K562 (cell line): ENCODE results near the gene FBLN2. TPM values are rescaled to one million over a fixed set of nuclear protein-coding genes. Genes with fewer than 3 reads are reported as not detected.

ENCODE experiments used
- ATAC-seq: fragments of 200-7000 bp; cut with Tn5 transposase; 3 replicates; pipeline ENCODE4 v1.9.1; 2020; ENCODE audit warnings: moderate library complexity
- BruUV-seq: library from RNA; stranded (reverse); fragments of 400-500 nt; replicated peaks from 2 replicates; lab custom pipeline; 2021; lab: Mats Ljungman, UMichigan
- CTCF ChIA-PET: fragments of 300-600 bp; formaldehyde crosslinking; extraction: SDS; loops from one replicate; lab custom pipeline; 2021; ENCODE audit warnings: low intra/inter-chr PET ratio; lab: Yijun Ruan, JAX
- POLR2A ChIA-PET: fragments of 300-600, 350-650 bp; sonication (Branson Sonifier 250); formaldehyde crosslinking; extraction: SDS; loops from one replicate; lab custom pipeline; 2021; ENCODE audit warnings: antibody characterized with exemption, inconsistent platforms; lab: Yijun Ruan, JAX
- DNase-seq, 4 experiments: peaks; one replicate each; pipeline versions ENCODE4 v3.0.0 to v3.0.0-alpha.2; 2011 to 2018; ENCODE audit warnings: low spot score in 3 of 4, mixed read lengths in 3 of 4; ENCODE audit errors: extremely low read depth in 1 of 4
- FAIRE-seq: peaks from 2 replicates; lab custom pipeline; 2011; peaks lifted over from hg19 to GRCh38; lab: Jason Lieb, UNC
- H2AFZ ChIP-seq: 2 replicates; pipeline ENCODE4 v1.6.0; 2011; ENCODE audit warnings: low read depth, low read length, control low read depth, inconsistent platforms
- H3K27ac ChIP-seq: fragments of 200-600 bp; 3 replicates; pipeline ENCODE4 v1.8.0; 2011; ENCODE audit warnings: low read depth, mild to moderate bottlenecking, control low read depth, inconsistent platforms, low read length, moderate library complexity, mixed read lengths; ENCODE audit errors: extremely low read depth
- H3K27me3 ChIP-seq, 2 experiments: fragments of 300-600 bp in 1 of 2; 2 replicates in 1 of 2; 3 replicates in 1 of 2; pipeline versions ENCODE4 v1.6.0 to v1.8.0; 2011; ENCODE audit warnings: inconsistent platforms in 2 of 2, low read length in 2 of 2, mild to moderate bottlenecking in 1 of 2, mixed read lengths in 1 of 2, moderate library complexity in 1 of 2; ENCODE audit not compliant: control insufficient read depth in 2 of 2, insufficient read depth in 2 of 2
- H3K36me3 ChIP-seq: fragments of 300-600 bp; 3 replicates; pipeline ENCODE4 v1.8.0; 2011; ENCODE audit warnings: mild to moderate bottlenecking, low read length, inconsistent platforms; ENCODE audit not compliant: control insufficient read depth, insufficient read depth
- H3K4me1 ChIP-seq, 2 experiments: fragments of 200-600 bp in 1 of 2; replicated peaks in 1 of 2; 2 replicates in 1 of 2; 3 replicates in 1 of 2; pipeline versions ENCODE4 v1.5.1 to v1.8.0; 2011; ENCODE audit warnings: inconsistent platforms in 2 of 2, low read length in 2 of 2, mild to moderate bottlenecking in 1 of 2, mixed read lengths in 1 of 2, moderate library complexity in 1 of 2; ENCODE audit not compliant: control insufficient read depth in 2 of 2, insufficient read depth in 2 of 2
- H3K4me2 ChIP-seq: 2 replicates; pipeline ENCODE4 v1.6.1; 2011; ENCODE audit warnings: low read length, control low read depth, inconsistent platforms, mixed read lengths; ENCODE audit not compliant: insufficient read depth
- H3K4me3 ChIP-seq: fragments of 200-600 bp; sonication (generic), shearing (Covaris generic); 2 replicates; pipeline ENCODE4 v1.5.1; 2016; ENCODE audit warnings: control low read depth, inconsistent platforms
- H3K79me2 ChIP-seq: fragments of 200-600 bp; 3 replicates; pipeline ENCODE4 v1.8.0; 2011; ENCODE audit warnings: low read length, inconsistent platforms; ENCODE audit not compliant: control insufficient read depth, insufficient read depth
- H3K9ac ChIP-seq, 2 experiments: 2 replicates each; pipeline versions ENCODE4 v1.6.0 to v1.6.1; 2011; ENCODE audit warnings: low read depth in 2 of 2, low read length in 2 of 2, control low read depth in 1 of 2, inconsistent platforms in 1 of 2, mild to moderate bottlenecking in 1 of 2, mixed read lengths in 1 of 2; ENCODE audit not compliant: insufficient read depth in 1 of 2
- H3K9me1 ChIP-seq: one replicate; pipeline ENCODE4 v1.6.0; 2011; ENCODE audit warnings: inconsistent platforms, mild to moderate bottlenecking, low read length, moderate library complexity; ENCODE audit not compliant: control insufficient read depth, insufficient read depth
- H3K9me3 ChIP-seq: replicated peaks from 2 replicates; pipeline ENCODE4 v1.5.1; 2011; ENCODE audit warnings: low read depth, low read length, inconsistent platforms; ENCODE audit not compliant: control insufficient read depth, insufficient read depth
- H4K20me1 ChIP-seq: replicated peaks from 2 replicates; pipeline ENCODE4 v1.6.1; 2011; ENCODE audit warnings: low read length, inconsistent platforms, mixed read lengths; ENCODE audit not compliant: control insufficient read depth, insufficient read depth
- JUNB ChIP-seq: fragments of 450-650 bp; formaldehyde crosslinking; conservative IDR thresholded peaks from 2 replicates; pipeline ENCODE4 v1.4.0; 2020; ENCODE audit warnings: mild to moderate bottlenecking
- KDM1A ChIP-seq, 2 experiments: fragments of 450-650 bp; IDR thresholded peaks; 2 replicates each; pipeline ENCODE4 v1.6.1; 2016; ENCODE audit warnings: mild to moderate bottlenecking in 2 of 2
- KDM5B ChIP-seq: fragments of 200-600 bp; sonication (generic); IDR thresholded peaks from 2 replicates; pipeline ENCODE4 v1.6.1; 2012; ENCODE audit warnings: low read depth, mild to moderate bottlenecking, moderate library complexity, low read length, control low read depth, inconsistent platforms; ENCODE audit not compliant: insufficient replicate concordance
- MCM2 ChIP-seq: fragments of 450-650 bp; IDR thresholded peaks from 2 replicates; pipeline ENCODE4 v1.6.1; 2017; ENCODE audit warnings: low read depth, mild to moderate bottlenecking
- MEF2D ChIP-seq: conservative IDR thresholded peaks from 2 replicates; pipeline ENCODE4 v1.6.1; 2016; ENCODE audit warnings: low read depth, missing genetic modification characterization, missing compliant biosample characterization
- POLR3A ChIP-seq: IDR thresholded peaks from 2 replicates; pipeline ENCODE4 v1.6.1; 2011; ENCODE audit warnings: borderline replicate concordance, mild to moderate bottlenecking, moderate library complexity; ENCODE audit not compliant: insufficient read length, insufficient read depth; ENCODE audit errors: extremely low read depth
- RUNX1 ChIP-seq: sonication (generic); IDR thresholded peaks from 2 replicates; pipeline ENCODE4 v1.6.1; 2016; ENCODE audit warnings: antibody characterized with exemption, low read depth
- SMAD3 ChIP-seq: fragments of 450-650 bp; formaldehyde crosslinking; conservative IDR thresholded peaks from 2 replicates; pipeline ENCODE4 v1.4.0; 2020; ENCODE audit warnings: mild to moderate bottlenecking
- SRF ChIP-seq, 2 experiments: fragments of 250-450, 450-650 bp in 1 of 2; sonication (Bioruptor Pico) in 1 of 2; sonication (generic) in 1 of 2; formaldehyde crosslinking; IDR thresholded peaks; 2 replicates each; pipeline versions ENCODE4 v1.5.0 to v1.5.1; 2020 to 2022; ENCODE audit warnings: mild to moderate bottlenecking in 1 of 2, missing genetic modification reagents in 1 of 2
- ZBTB8A ChIP-seq: fragments of 450-650 bp; IDR thresholded peaks from 2 replicates; pipeline ENCODE4 v1.6.1; 2018; ENCODE audit warnings: mild to moderate bottlenecking, moderate library complexity; ENCODE audit not compliant: partially characterized antibody
- ZNF263 ChIP-seq: sonication (generic); formaldehyde crosslinking; IDR thresholded peaks from 2 replicates; pipeline ENCODE4 v1.8.0; 2022; ENCODE audit warnings: mild to moderate bottlenecking, missing genetic modification reagents, borderline replicate concordance
- ZNF561 ChIP-seq: fragments of 450-650 bp; formaldehyde crosslinking; conservative IDR thresholded peaks from 2 replicates; pipeline ENCODE4 v1.4.0; 2020; ENCODE audit warnings: mild to moderate bottlenecking, moderate library complexity
- ZNF830 ChIP-seq: fragments of 250-450 bp; sonication (Bioruptor Pico); IDR thresholded peaks from 2 replicates; pipeline ENCODE4 v1.5.0; 2021; ENCODE audit warnings: mild to moderate bottlenecking
- WGBS: fragments of 100-300 bp; shearing (Covaris generic); methylation state at CpG from one replicate; pipeline ENCODE4 v1.1.6; 2016; ENCODE audit warnings: low coverage, mixed read lengths; ENCODE audit not compliant: insufficient coverage; ENCODE audit errors: missing lambda C conversion rate; 5-methylcytosine and 5-hydroxymethylcytosine counted together
- in situ Hi-C: fragments of 300-500 bp; cut with MboI; formaldehyde crosslinking; loops from 4 replicates; pipeline ENCODE4 v1.15.0; 2018; ENCODE audit warnings: inconsistent platforms, mixed read lengths
- intact Hi-C: fragments of 100-400 bp; cut with micrococcal nuclease; formaldehyde crosslinking; loops from 2 replicates; pipeline ENCODE4 v1.14.2; 2022
- polyA plus RNA-seq, 8 experiments: library from polyadenylated mRNA; depleted of rRNA in 4 of 8; stranded (reverse) in 5 of 8; unstranded in 3 of 8; fragments of >200 nt; fragmentation: Nextera tagmentation in 2 of 8; fragmentation: Illumina TruSeq in 1 of 8; extraction: Ambion mirVana in 2 of 8; extraction: Trizol in 1 of 8; gene quantifications; 2 replicates each; pipeline versions ENCODE4 v1.2.1 to v1.2.3, GENCODE V29; 2011 to 2014; ENCODE audit warnings: inconsistent platforms in 1 of 8, missing spikeins in 1 of 8
- total RNA-seq, 7 experiments: library from RNA; depleted of rRNA in 6 of 7; stranded (reverse); fragments of >200 nt in 6 of 7; fragmentation: Illumina TruSeq in 2 of 7; extraction: Trizol in 2 of 7; gene quantifications; 2 replicates each; pipeline versions ENCODE4 v1.2.1 to v1.2.3, GENCODE V29; 2011 to 2021; ENCODE audit warnings: low replicate concordance in 1 of 7
- TF ChIP-seq, protein P1 (sequence below): sonication (generic); formaldehyde crosslinking; IDR thresholded peaks from 2 replicates; pipeline ENCODE4 v1.8.1; 2022; ENCODE audit warnings: missing genetic modification reagents

Gene FBLN2
- total and polyA plus RNA-seq, 9 of the 15 experiments (the other 6 are each of a cell fraction or from before 2014, with no cell fraction given) = 0.03 to 0.10 (median 0.04) TPM; not detected in 6

DNA sequence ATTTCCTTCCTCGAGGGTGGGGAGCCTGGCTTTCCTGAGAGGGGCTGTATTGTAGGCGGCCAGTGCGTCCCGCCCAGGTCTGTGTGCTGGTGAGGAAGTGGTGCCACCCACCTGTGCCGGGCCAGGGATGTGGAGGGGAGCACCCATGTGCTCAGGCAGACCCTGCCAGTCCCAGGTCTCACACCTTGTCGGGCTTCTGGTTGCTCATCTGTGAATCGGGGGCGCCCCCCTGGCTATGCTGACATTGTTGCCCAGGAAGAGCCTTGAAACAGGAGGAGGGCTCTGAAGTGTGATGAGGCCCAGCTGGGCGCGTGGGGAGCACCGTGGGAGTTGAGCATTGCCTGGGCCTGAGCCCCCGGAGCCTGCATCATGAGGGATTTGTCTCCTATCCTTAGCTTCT is 4.8 kb downstream of the FBLN2 start:
- CTCF ChIA-PET = no interaction called here
- intact Hi-C loops (loop anchor here (10.0 kb wide), 1 partner anchor 91 kb away; no protein-coding TSS in a partner anchor), in situ Hi-C loops (no loop called here)
- no peak for DNase-seq
- TF ChIP-seq ZNF263 (CRISPR knock-in tag) (peak; percentile 84), KDM5B (no peak)
- Histone ChIP-seq H3K79me2 (no peaks in the 10 kb centered on the region), H4K20me1 (peaks cover 20% of the 10 kb centered on the region), H3K9me1 (no peaks in the 10 kb centered on the region), H3K9me3 (no peaks in the 10 kb centered on the region; the same call in 1 of the 2 replicates), H3K4me2 (no peak overlapping the region), H3K4me1 (peaks cover 6 to 28% of the 10 kb centered on the region in 2 experiments; a peak in 4 of 5 replicates), H3K27me3 (peaks cover 12 to 61% of the 10 kb centered on the region in 2 experiments; a peak in 4 of 5 replicates), H3K9ac (no peak overlapping the region), H2AFZ (no peak overlapping the region), H3K27ac (no peak overlapping the region), H3K4me3 (no peak overlapping the region), H3K36me3 (no peaks in the 10 kb centered on the region)
- 17% methylated on average over 12 of the region's 12 CpGs for whole genome bisulfite sequencing
- POLR2A ChIA-PET = interaction anchor here (0.7 kb wide), 1 partner anchor 14 kb away, joined by 3 read pairs; no protein-coding TSS in a partner anchor
- FAIRE-seq = no peak
- ATAC-seq = no peak
- BruUV-seq = no TSS peak

DNA sequence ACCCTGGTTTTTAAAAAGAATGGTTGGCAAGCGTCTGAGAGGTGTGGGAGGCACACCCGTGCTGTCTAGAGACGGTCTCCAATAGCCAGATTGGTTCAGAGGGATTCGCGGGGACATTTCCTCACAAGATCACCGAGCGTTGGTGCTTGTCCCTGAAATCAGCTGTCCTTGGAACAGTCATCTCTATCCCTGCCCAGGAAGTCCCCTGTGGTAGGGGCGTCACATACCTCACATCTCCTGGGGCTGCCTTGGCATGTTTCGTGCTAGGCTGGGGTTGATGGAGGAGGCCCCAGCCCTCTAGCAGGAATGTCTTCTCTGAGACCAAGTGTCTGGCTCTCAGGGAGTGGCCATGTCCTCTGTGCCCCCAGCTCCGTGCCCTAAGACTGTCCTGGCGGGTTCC is 6.8 kb downstream of the FBLN2 start:
- no peak for ATAC-seq
- DNase-seq = no peak
- intact Hi-C loops = loop anchor here (10.0 kb wide), 1 partner anchor 89 kb away; no protein-coding TSS in a partner anchor
- Histone ChIP-seq H3K9me3 (no peaks in the 10 kb centered on the region; the same call in 1 of the 2 replicates), H3K4me2 (no peak overlapping the region), H3K36me3 (no peaks in the 10 kb centered on the region), H3K27me3 (peaks cover 20 to 54% of the 10 kb centered on the region in 2 experiments; a peak in 4 of 5 replicates), H3K4me1 (peaks cover 6 to 21% of the 10 kb centered on the region in 2 experiments; a peak in 4 of 5 replicates), H2AFZ (peak overlapping the region; percentile 1; the same call in 1 of the 2 replicates), H3K79me2 (no peaks in the 10 kb centered on the region), H3K27ac (no peak overlapping the region), H4K20me1 (peaks cover 12% of the 10 kb centered on the region; the same call in 1 of the 2 replicates), H3K9me1 (no peaks in the 10 kb centered on the region), H3K9ac (peak overlapping the region in 1 of 2 experiments; percentile 15; a peak in 1 of 4 replicates), H3K4me3 (no peak overlapping the region)
- no peak for FAIRE-seq
- WGBS = 35% methylated on average over 11 of the region's 11 CpGs
- ChIA-PET POLR2A (interaction anchor here (0.6 to 0.7 kb wide), 3 partner anchors 9 to 835 kb away, joined by 3 read pairs; no protein-coding TSS in a partner anchor), CTCF (no interaction called here)
- in situ Hi-C loops = no loop called here
- no TSS peak for BruUV-seq
- TF ChIP-seq POLR3A = no peak
- no peak for TF ChIP-seq SMAD3 (CRISPR knock-in tag)
- TF ChIP-seq ZNF561 (CRISPR knock-in tag) = no peak
- no peak for TF ChIP-seq SRF (CRISPR knock-in tag; IDR thresholded peaks at IDR 0.05)
- no peak for TF ChIP-seq ZBTB8A
- no peak for TF ChIP-seq KDM1A (IDR thresholded peaks at IDR 0.05)
- TF ChIP-seq MEF2D (tag) = no peak
- no peak for TF ChIP-seq RUNX1
- no peak for TF ChIP-seq MCM2
- no peak for TF ChIP-seq ZNF830 (CRISPR knock-in tag)
- TF ChIP-seq, protein P1, sequence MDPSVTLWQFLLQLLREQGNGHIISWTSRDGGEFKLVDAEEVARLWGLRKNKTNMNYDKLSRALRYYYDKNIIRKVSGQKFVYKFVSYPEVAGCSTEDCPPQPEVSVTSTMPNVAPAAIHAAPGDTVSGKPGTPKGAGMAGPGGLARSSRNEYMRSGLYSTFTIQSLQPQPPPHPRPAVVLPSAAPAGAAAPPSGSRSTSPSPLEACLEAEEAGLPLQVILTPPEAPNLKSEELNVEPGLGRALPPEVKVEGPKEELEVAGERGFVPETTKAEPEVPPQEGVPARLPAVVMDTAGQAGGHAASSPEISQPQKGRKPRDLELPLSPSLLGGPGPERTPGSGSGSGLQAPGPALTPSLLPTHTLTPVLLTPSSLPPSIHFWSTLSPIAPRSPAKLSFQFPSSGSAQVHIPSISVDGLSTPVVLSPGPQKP (CRISPR knock-in tag) = no peak
- TF ChIP-seq JUNB = no peak
